B cell (primary cell): ENCODE measurements around the gene KLHDC7B. TPM values are rescaled to one million over a fixed set of nuclear protein-coding genes. Genes with fewer than 3 reads are reported as not detected.
A peak's percentile ranks its signal among the peaks of the same experiment; 100 is the strongest.

ENCODE experiments used
- ATAC-seq: fragments of 200-7000 bp; cut with Tn5 transposase; one replicate; pipeline ENCODE4 v1.10.0; 2021; ENCODE audit warnings: low read depth, mild to moderate bottlenecking, moderate number of reproducible peaks, moderate library complexity
- CTCF ChIA-PET: fragments of 350-600 bp; sonication (Branson Sonifier 250); formaldehyde crosslinking; loops from one replicate; lab custom pipeline; 2021; ENCODE audit warnings: antibody characterized with exemption, inconsistent platforms; lab: Charles Lee
- POLR2A ChIA-PET: fragments of 350-600 bp; sonication (Branson Sonifier 250); formaldehyde crosslinking; loops from one replicate; lab custom pipeline; 2021; ENCODE audit warnings: antibody characterized with exemption; lab: Charles Lee
- DNase-seq: peaks from one replicate; pipeline ENCODE4 v3.0.0; 2013
- H2AFZ ChIP-seq: 2 replicates; pipeline ENCODE4 v1.6.1; 2012; ENCODE audit warnings: mild to moderate bottlenecking, low read depth, low read length; ENCODE audit not compliant: insufficient read depth, poor library complexity, severe bottlenecking
- H3K27ac ChIP-seq, 2 donors: 1 replicate in 1 of 2; 2 replicates in 1 of 2; pipeline ENCODE4 v1.5.1; 2012 to 2013; ENCODE audit warnings: low read length in 2 of 2, mild to moderate bottlenecking in 2 of 2, moderate library complexity in 1 of 2
- H3K27me3 ChIP-seq, 4 experiments: fragments of 200-600 bp in 1 of 4; sonication (generic) in 1 of 4; replicated peaks in 1 of 4; 1 replicate in 2 of 4; 2 replicates in 2 of 4; pipeline versions ENCODE4 v1.6.1 to v1.7.0; 2013 to 2016; ENCODE audit warnings: low read length in 3 of 4, mild to moderate bottlenecking in 2 of 4, mixed read lengths in 1 of 4, moderate library complexity in 1 of 4; ENCODE audit not compliant: insufficient read depth in 4 of 4, control insufficient read depth in 3 of 4; ENCODE audit errors: control extremely low read depth in 1 of 4
- H3K36me3 ChIP-seq, 2 experiments: replicated peaks in 1 of 2; 1 replicate in 1 of 2; 2 replicates in 1 of 2; pipeline versions ENCODE4 v1.6.1 to v1.7.1; 2013; ENCODE audit warnings: low read length in 1 of 2; ENCODE audit not compliant: insufficient read depth in 2 of 2, control insufficient read depth in 1 of 2; ENCODE audit errors: control extremely low read depth in 1 of 2, extremely low read depth in 1 of 2
- H3K4me1 ChIP-seq, 2 donors: fragments of 200-600 bp in 1 of 2; sonication (generic) in 1 of 2; 1 replicate in 1 of 2; 2 replicates in 1 of 2; pipeline versions ENCODE4 v1.5.1 to v1.6.1; 2013 to 2017; ENCODE audit warnings: low read length in 2 of 2; ENCODE audit not compliant: control insufficient read depth in 2 of 2, insufficient read depth in 2 of 2
- H3K4me2 ChIP-seq: replicated peaks from 2 replicates; pipeline ENCODE3; 2012; ENCODE audit warnings: mild to moderate bottlenecking, low read depth, low read length; ENCODE audit not compliant: poor library complexity, severe bottlenecking
- H3K4me3 ChIP-seq, 5 experiments: fragments of 200-600 bp in 1 of 5; sonication (generic) in 1 of 5; 1 replicate in 3 of 5; 2 replicates in 2 of 5; pipeline versions ENCODE4 v1.5.1 to v1.7.0; 2011 to 2016; ENCODE audit warnings: low read length in 4 of 5, mild to moderate bottlenecking in 4 of 5, low read depth in 2 of 5, control low read depth in 1 of 5, moderate library complexity in 1 of 5; ENCODE audit not compliant: insufficient read depth in 1 of 5; ENCODE audit errors: control extremely low read depth in 1 of 5, extremely low read depth in 1 of 5
- H3K79me2 ChIP-seq: fragments of 200-600 bp; sonication (generic); one replicate; pipeline ENCODE4 v1.6.0; 2016; ENCODE audit warnings: low read length; ENCODE audit not compliant: control insufficient read depth, insufficient read depth
- H3K9ac ChIP-seq: fragments of 200-600 bp; sonication (generic); 2 replicates; pipeline ENCODE4 v1.6.1; 2017; ENCODE audit warnings: mild to moderate bottlenecking, low read length, moderate library complexity
- H3K9me3 ChIP-seq, 3 donors: one replicate each; pipeline versions ENCODE4 v1.6.1 to v1.7.1; 2013; ENCODE audit warnings: low read length in 2 of 3; ENCODE audit not compliant: control insufficient read depth in 2 of 3, insufficient read depth in 1 of 3; ENCODE audit errors: control extremely low read depth in 1 of 3
- H4K20me1 ChIP-seq: 2 replicates; pipeline ENCODE4 v1.6.0; 2012; ENCODE audit warnings: mild to moderate bottlenecking, low read length; ENCODE audit not compliant: insufficient read depth, control insufficient read depth, poor library complexity, severe bottlenecking
- H3K27ac Mint-ChIP-seq: one replicate; pipeline ENCODE4 v1.8.0; 2021; ENCODE audit warnings: mixed read lengths
- H3K27me3 Mint-ChIP-seq: one replicate; pipeline ENCODE4 v1.8.0; 2021; ENCODE audit warnings: mixed read lengths
- H3K4me1 Mint-ChIP-seq: one replicate; pipeline ENCODE4 v1.8.0; 2021; ENCODE audit warnings: mixed read lengths
- H3K4me3 Mint-ChIP-seq: one replicate; pipeline ENCODE4 v1.8.0; 2021; ENCODE audit warnings: mixed read lengths
- H3K9me3 Mint-ChIP-seq: one replicate; pipeline ENCODE4 v1.8.0; 2022; ENCODE audit warnings: mixed read lengths; ENCODE audit not compliant: insufficient read depth
- EZH2 ChIP-seq: IDR thresholded peaks from 2 replicates; pipeline ENCODE4 v1.6.1; 2012; ENCODE audit warnings: borderline replicate concordance, low read depth, mild to moderate bottlenecking, moderate library complexity, low read length; ENCODE audit not compliant: insufficient read depth, poor library complexity, severe bottlenecking
- WGBS: methylation state at CpG from one replicate; pipeline ENCODE4 v1.1.5; 2013; ENCODE audit warnings: missing lambda C conversion rate; ENCODE audit not compliant: insufficient coverage; 5-methylcytosine and 5-hydroxymethylcytosine counted together
- intact Hi-C: fragments of 100-400 bp; cut with micrococcal nuclease; formaldehyde crosslinking; loops from one replicate; pipeline ENCODE4 v1.10.0; 2022
- polyA plus RNA-seq: library from polyadenylated mRNA; depleted of rRNA; stranded (reverse); fragments of >200 nt; gene quantifications from 2 replicates; pipeline ENCODE4 v1.2.3, GENCODE V29; 2012
- total RNA-seq, 2 donors: library from RNA; stranded (reverse); fragments of 120-200 nt in 1 of 2; gene quantifications; 1 replicate in 1 of 2; 2 replicates in 1 of 2; pipeline versions ENCODE4 v1.2.3 to v1.2.4, GENCODE V29; 2013 to 2022
- TF ChIP-seq, protein P1 (sequence below): fragments of 200-600 bp; IDR thresholded peaks from one replicate; pipeline ENCODE4 v1.8.0; 2022; ENCODE audit warnings: antibody characterized with exemption, mild to moderate bottlenecking

KLHDC7B gene
- total and polyA plus RNA-seq, 2 donors (not counting 1 experiment from before 2014, with no cell fraction given) = 1.8 to 6.2 TPM

DNA sequence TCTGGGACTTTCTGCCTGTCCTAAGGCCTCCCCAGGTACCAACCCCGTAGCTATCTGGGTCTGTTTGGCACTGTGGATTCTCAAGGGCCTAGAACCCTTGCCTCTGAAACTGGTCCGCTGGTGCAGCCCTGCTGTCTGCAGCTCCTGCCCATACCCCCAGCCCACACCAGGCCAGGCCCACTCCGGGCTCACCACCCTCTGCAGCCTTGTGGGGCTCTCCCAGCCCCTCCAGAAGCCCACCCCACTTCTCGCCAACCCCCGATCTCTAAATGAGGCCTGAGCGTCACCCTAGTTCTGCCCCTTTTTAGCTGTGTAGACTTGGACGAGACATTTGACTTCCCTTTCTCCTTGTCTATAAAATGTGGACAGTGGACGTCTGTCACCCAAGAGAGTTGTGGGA lies 4.7 kb downstream of the KLHDC7B start:
- 97% methylated on average over 8 of the region's 8 CpGs for WGBS
- ChIA-PET CTCF (interaction anchor here (1.0 to 3.9 kb wide), 4 partner anchors 10 to 25 kb away, joined by 3 to 19 read pairs (median 11); partner anchors contain the start of genes SCO2 and SYCE3), POLR2A (interaction anchor here (0.8 to 1.0 kb wide), 2 partner anchors 10 to 11 kb away, joined by 3 to 4 read pairs; no protein-coding TSS in a partner anchor)
- TF ChIP-seq EZH2 = no peak
- TF ChIP-seq, protein P1, sequence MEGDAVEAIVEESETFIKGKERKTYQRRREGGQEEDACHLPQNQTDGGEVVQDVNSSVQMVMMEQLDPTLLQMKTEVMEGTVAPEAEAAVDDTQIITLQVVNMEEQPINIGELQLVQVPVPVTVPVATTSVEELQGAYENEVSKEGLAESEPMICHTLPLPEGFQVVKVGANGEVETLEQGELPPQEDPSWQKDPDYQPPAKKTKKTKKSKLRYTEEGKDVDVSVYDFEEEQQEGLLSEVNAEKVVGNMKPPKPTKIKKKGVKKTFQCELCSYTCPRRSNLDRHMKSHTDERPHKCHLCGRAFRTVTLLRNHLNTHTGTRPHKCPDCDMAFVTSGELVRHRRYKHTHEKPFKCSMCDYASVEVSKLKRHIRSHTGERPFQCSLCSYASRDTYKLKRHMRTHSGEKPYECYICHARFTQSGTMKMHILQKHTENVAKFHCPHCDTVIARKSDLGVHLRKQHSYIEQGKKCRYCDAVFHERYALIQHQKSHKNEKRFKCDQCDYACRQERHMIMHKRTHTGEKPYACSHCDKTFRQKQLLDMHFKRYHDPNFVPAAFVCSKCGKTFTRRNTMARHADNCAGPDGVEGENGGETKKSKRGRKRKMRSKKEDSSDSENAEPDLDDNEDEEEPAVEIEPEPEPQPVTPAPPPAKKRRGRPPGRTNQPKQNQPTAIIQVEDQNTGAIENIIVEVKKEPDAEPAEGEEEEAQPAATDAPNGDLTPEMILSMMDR = no peak
- Histone ChIP-seq H3K9me3 (no peaks in the 10 kb centered on the region), H3K36me3 (no peaks in the 10 kb centered on the region), H2AFZ (no peak overlapping the region), H3K4me1 (peaks cover 18 to 23% of the 10 kb centered on the region in 2 donors), H4K20me1 (no peaks in the 10 kb centered on the region), H3K79me2 (peaks cover 23% of the 10 kb centered on the region), H3K9ac (no peak overlapping the region), H3K27me3 (no peaks in the 10 kb centered on the region), H3K27ac (no peak overlapping the region), H3K4me3 (no peak overlapping the region), H3K4me2 (no peak overlapping the region)
- DNase-seq (no peak), ATAC-seq (no peak)
- Mint-ChIP-seq H3K27ac (peak overlapping the region; percentile 46), H3K4me3 (peak overlapping the region; percentile 69), H3K4me1 (peaks cover 20% of the 10 kb centered on the region), H3K9me3 (no peaks in the 10 kb centered on the region), H3K27me3 (no peaks in the 10 kb centered on the region)
- intact Hi-C loops = no loop called here

DNA sequence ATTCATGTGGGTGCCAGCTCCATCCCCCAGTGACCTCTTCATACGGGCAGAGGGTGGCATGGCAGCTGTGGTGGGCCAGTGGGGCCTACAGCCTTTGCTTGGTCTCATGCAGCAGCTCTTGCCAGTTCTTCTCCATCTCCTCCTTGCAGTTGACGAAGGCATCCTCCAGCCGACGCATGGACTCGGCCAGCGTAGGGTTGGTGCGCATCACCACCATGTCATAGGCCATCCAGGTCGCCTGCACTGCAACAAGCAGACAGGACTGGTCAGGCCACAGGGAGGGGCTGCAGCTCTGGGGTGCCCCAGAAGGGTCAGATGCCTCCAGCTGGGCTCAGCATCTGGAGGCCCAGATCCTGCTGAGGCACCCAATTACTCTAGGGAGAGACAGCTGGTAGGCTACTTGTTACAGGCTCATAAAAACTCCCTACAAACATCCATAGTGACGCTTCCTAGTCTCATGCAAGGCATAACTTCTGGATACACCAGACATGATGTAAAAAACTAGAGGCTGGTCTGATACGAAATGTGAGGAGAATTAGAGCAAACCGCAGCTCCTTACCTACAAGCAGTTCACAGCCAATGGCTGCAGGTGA lies 5.6 kb downstream of the KLHDC7B start:
- no peak for DNase-seq
- Histone ChIP-seq H3K4me1 (peaks cover 18 to 23% of the 10 kb centered on the region in 2 donors), H3K4me2 (no peak overlapping the region), H3K9me3 (no peaks in the 10 kb centered on the region), H4K20me1 (no peaks in the 10 kb centered on the region), H3K9ac (no peak overlapping the region), H3K27me3 (no peaks in the 10 kb centered on the region), H3K79me2 (peaks cover 23% of the 10 kb centered on the region), H3K27ac (no peak overlapping the region), H3K36me3 (no peaks in the 10 kb centered on the region), H3K4me3 (no peak overlapping the region), H2AFZ (no peak overlapping the region)
- Mint-ChIP-seq H3K4me1 (peaks cover 18% of the 10 kb centered on the region), H3K27me3 (no peaks in the 10 kb centered on the region), H3K4me3 (peak overlapping the region; percentile 49), H3K27ac (no peak overlapping the region), H3K9me3 (no peaks in the 10 kb centered on the region)
- intact Hi-C loops = no loop called here
- TF ChIP-seq, protein P1 = no peak
- TF ChIP-seq EZH2 = no peak
- no peak for ATAC-seq
- POLR2A ChIA-PET = interaction anchor here (0.6 to 0.8 kb wide), 3 partner anchors 10 to 16 kb away, joined by 3 read pairs; no protein-coding TSS in a partner anchor
- CTCF ChIA-PET = interaction anchor here (1.0 to 3.9 kb wide), 4 partner anchors 11 to 26 kb away, joined by 3 to 17 read pairs (median 4); partner anchors contain the start of genes SCO2 and SYCE3
- 99% methylated on average over 8 of the region's 11 CpGs for WGBS
